Panc1 (cell line): ENCODE data around the gene LRP2.

ENCODE experiments used
- CTCF ChIP-seq: fragments of 450-650 bp; IDR thresholded peaks from 2 replicates; pipeline ENCODE4 v1.5.1; 2017; ENCODE audit warnings: mild to moderate bottlenecking
- POLR2AphosphoS5 ChIP-seq: IDR thresholded peaks from 2 replicates; pipeline ENCODE4 v1.6.1; 2012; ENCODE audit warnings: mild to moderate bottlenecking, low read depth, low read length, moderate library complexity
- REST ChIP-seq, 2 experiments: IDR thresholded peaks; 2 replicates each; pipeline ENCODE4 v1.6.1; 2011 to 2012; ENCODE audit warnings: low read depth in 2 of 2, control low read depth in 1 of 2, low read length in 1 of 2, mild to moderate bottlenecking in 1 of 2, moderate library complexity in 1 of 2; ENCODE audit not compliant: insufficient read depth in 1 of 2
- SIN3A ChIP-seq: IDR thresholded peaks from 2 replicates; pipeline ENCODE4 v1.6.1; 2012; ENCODE audit warnings: low read depth, mild to moderate bottlenecking, low read length, moderate library complexity, borderline replicate concordance; ENCODE audit not compliant: insufficient read depth

GRCh38 chr2:169329688-169330554 lies 32.4 kb downstream of the LRP2 start:
- TF ChIP-seq CTCF (no peak), SIN3A (no peak), REST (IDR thresholded peaks at IDR 0.05; ENCODE audit: insufficient read depth in 1 of 2, low read depth in 2 of 2, low read length in 1 of 2) (no peak), POLR2AphosphoS5 (no peak)
